Stimulated activated CD4-positive, alpha-beta T cell treated with anti-CD3 and anti-CD28 coated beads, Interleukin-2, amount 100 ng/mL, for 4 hours (primary cell): ENCODE measurements around the gene TAF6L.
"Not testable (repeated sequence)": the region's sequence is repeated elsewhere in the genome, so short reads cannot be mapped to it uniquely, and the experiment has no call there.

Experiments used
- DNase-seq: peaks from one replicate; pipeline ENCODE4 v3.0.0-alpha.2; 2020; ENCODE audit warnings: low read depth

TAF6L gene

DNA sequence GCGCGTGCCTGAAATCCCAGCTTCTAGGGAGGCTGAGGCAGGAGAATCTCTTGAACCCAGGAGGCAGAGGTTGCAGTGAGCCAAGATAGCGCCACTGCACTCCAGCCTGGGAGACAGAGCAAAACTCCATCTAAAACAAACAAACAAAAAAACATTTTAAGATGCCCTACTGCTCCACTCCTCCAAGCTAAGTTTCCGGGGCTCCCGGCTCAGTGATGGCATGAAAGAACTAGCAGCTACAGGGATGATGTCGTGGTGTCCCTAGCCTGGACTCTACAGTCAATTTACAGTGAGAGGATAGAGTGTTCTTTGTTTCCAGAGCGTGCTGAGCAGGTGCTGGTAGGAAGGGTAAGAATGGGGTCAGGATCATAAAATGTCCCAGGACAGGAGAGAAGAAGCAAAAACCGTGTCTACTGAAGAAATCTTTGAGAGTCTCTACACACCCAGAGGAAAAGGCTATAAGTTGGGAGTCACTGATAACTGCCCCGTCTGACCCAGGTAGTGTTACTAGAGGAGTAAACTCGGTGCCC is 16.0 kb upstream of the TAF6L start:
- no peak for DNase-seq

DNA sequence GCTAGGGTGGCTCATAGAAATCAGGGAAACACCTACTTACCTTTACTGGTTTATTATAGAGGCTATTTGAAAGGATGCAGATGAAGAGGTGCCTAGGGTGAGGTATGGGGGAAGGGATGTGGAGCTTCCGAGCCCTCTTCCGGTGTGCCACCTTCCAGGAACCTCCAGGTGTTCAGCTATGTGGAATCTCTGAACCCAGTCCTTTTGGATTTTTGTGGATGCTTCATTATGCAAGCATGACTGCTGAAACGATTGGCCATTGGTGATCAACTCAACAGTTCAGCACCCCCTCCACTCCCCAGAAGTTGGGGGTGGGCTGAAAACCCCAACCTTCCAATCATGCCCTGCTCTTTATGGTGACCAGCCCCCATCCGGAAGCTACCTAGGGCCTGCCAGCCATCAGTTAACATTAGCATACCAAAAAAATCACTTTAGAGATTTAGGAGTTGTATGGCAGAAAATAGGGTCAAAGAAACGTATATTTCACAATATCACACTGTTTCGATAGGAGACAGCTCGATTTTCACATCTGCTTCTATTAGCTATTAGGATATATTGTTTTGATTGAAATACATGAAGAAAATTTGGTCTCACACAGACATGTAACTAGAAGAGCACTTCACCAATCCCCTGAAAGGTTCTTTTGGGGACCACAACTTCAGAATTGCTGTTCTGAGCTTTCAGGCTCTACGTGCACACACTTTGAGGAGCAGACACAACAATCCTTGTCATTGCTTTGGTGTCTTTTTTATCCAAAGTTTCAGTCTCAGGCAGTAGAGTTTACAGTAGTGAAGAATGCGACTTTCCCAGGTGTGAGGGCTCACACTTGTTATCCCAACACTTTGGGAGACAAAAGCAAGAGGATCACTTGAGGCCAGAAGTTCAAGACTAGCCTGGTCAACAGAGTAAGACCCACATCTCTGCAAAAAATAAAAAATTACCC is 13.1 kb upstream of the TAF6L start:
- DNase-seq: no peak

DNA sequence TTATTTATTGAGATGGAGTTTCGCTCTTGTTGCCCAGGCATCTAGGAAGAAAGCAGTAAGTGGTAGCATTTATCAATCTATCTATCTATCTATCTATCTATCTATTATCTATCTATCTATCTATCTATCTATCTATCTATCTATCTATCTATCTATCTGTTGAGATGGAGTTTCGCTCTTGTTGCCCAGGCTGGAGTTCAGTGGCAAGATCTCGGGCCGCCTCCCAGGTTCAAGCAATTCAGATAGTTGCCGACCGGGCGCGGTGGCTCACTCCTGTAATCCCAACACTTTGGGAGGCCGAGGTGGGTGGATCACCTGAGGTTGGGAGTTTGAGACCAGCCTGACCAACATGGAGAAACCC is 10.3 kb upstream of the TAF6L start:
- not testable (repeated sequence) for DNase-seq

DNA sequence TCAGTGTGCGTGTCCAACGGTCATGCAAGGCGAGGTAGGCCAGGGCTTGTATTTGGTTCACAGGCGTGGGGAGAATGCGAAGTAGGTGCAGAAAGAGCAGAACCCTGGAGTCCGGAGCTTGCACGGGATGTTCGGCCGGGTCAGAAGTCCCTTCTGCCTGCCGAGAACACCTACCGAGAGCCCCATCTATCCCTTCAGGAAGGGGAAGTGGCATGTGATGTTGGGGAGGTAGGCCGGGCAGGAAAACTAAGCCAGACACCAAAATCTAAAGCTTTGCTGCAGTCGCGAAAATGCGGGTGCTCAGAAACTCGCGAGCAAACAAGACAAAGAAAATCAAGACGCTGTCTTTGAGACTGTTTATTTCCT is 435 bp upstream of the TAF6L start:
- no peak for DNase-seq

DNA sequence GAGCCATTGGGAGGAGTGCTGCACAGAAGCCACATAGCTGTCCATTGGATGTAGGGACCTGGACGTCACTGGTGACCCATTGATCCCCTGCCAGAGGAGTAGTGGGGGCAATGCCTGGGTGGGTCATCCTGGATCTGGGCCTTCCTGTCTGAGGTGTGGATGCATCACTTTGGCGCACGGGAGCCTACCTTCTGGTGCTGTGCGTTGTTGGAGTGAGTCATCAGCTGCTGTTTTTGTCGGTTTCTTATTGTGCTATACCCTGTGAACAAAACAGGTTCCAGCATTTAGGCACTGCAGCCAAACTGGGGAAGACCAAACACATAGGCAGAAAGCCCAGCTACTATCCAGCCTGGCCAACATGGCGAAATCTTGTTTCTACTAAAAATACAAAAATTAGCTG is 3.2 kb downstream of the TAF6L start:
- no peak for DNase-seq

DNA sequence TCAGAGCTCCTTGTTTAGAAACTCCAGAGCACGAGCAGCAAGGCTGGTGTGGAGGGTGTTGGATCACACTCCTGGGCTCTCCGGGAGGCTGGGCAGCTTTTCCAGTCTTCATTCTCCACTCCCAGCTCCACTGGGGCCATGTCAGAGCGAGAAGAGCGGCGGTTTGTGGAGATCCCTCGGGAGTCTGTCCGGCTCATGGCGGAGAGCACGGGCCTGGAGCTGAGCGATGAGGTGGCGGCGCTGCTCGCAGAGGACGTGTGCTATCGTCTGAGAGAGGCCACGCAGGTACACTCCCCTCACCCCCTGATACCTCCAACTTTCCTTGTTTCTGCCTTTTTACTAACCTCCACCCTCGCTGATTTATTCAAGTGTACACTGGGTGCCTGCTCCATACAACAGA is 4.5 kb downstream of the TAF6L start:
- no peak for DNase-seq

DNA sequence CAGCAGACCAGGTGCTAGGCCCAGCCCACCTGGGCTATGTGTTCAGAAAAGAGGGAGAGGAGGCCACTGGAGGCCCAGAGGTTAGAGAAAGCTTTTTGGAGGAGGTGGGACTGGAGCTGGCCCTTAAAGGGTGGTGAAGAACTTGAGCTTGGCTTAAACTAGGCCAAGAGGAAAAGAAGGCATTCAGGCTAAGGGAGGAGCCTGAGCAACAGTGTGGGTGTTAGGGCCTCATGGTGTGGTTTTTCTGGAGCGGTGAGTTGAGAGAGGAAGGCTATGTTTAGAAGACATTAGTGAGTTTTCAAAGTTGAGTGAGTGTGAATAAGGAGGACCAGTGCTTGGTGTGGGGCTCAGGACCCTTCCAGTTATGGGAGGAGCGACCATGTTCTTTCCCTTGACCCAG is 6.2 kb downstream of the TAF6L start:
- DNase-seq: no peak

DNA sequence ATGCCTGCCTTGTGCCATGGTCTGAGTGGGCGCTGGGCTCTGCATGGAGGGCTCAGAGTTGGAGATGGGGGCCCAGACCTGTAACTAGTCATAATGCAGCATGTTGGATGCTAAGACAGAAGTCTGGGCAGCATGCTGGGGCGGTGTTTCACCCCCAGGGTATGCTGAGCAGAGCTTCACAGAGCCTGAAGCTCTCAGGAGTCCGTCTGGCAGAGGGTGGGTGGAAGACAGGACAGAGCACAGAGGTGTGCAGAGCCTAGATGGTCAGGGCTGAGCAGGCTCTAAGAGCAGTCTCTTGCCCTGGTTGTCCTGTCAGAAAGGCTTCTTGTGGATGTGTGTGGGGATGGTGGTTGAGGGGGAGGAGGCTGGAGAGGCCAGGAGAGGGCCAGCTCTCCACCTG is 7.2 kb downstream of the TAF6L start:
- DNase-seq: no peak

DNA sequence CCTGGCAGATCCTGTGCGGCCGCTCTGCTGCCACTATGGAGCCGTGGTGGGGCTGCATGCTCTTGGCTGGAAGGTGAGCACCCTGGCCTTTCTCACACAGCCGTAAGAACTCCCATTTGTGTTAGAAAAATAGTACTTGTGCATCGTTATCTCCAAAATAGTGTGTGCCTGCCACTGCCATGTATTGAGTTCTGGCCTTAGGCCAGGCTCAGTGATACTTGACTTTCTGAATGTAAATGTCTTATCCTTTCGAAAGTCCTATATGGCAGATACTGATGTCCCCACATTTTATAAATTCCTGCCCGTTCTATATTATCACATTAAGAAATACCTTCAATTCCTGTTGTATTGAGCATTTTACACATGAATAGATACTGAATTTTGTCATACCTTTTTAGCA is 11.6 kb downstream of the TAF6L start:
- no peak for DNase-seq

DNA sequence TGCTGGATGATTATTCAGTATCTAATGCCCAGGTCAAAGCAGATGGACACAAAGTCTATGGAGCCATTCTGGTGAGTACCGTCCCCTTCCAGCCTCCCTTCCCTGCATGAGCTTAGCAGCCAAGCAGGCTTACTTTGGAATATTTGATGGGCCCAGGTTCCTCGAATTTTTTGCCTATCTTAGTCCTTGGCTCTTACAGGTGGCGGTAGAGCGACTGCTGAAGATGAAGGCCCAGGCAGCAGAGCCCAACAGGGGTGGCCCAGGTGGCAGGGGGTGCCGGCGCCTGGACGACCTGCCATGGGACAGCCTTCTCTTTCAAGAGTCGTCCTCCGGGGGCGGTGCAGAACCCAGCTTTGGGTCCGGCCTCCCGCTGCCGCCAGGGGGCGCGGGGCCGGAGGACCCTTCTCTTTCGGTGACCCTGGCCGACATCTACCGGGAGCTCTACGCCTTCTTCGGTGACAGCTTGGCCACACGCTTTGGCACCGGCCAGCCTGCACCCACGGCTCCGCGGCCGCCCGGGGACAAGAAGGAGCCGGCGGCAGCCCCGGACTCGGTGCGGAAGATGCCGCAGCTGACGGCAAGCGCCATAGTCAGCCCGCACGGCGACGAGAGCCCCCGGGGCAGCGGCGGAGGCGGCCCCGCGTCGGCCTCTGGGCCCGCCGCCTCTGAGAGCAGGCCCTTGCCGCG is 15.3 kb downstream of the TAF6L start:
- peak; percentile 73 for DNase-seq

DNA sequence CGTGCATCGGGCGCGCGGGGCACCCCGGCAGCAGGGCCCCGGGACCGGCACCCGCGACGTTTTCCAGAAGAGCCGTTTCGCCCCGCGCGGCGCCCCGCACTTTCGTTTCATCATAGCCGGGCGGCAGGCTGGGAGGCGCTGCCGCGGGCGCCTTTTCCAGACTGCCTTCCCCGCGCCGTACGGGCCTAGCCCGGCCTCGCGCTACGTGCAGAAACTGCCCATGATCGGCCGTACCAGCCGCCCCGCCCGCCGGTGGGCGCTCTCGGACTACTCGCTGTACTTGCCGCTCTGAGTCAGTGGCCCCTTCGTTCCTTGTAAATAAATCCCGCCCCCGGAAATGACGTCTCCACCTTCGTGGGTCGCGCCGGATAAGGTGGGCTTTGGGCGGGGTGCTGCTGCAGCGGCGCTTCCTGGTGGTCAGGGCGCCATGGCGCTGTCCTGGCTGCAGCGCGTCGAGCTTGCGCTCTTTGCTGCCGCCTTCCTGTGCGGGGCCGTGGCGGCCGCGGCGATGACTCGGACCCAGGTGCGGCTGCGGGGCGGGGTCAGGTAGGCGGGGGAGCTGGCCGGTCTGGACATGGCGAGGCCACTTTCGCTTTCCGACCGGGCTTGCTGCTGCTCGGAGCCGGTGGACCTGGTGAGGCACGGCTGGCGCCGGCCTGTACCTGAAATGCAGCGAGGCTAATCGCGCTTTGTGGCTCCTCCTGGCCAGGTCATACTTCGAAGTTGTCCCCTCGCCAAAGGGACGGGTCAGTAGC is 16.0 kb downstream of the TAF6L start, which contains the start of gene TMEM179B:
TSS of gene TMEM179B (plus strand) at position 398 of the 755 bp plus-strand sequence. CDS start at position 428, 30 bp downstream.
- DNase-seq: peak; percentile 97

DNA sequence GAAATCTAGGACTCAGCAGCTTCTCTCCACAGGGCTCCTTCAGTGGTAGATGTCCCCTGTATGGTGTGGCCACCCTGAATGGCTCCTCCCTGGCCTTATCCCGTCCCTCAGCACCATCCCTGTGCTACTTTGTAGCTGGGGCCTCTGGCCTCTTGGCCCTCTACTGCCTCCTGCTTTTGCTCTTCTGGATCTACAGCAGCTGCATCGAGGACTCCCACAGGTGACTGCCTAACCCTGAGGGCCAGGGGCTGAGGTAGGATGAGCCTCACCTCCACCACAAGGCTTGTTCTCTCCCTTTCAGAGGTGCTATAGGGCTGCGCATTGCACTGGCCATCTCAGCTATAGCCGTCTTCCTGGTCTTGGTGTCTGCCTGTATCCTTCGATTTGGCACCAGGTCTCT is 17.8 kb downstream of the TAF6L start:
- DNase-seq: no peak

DNA sequence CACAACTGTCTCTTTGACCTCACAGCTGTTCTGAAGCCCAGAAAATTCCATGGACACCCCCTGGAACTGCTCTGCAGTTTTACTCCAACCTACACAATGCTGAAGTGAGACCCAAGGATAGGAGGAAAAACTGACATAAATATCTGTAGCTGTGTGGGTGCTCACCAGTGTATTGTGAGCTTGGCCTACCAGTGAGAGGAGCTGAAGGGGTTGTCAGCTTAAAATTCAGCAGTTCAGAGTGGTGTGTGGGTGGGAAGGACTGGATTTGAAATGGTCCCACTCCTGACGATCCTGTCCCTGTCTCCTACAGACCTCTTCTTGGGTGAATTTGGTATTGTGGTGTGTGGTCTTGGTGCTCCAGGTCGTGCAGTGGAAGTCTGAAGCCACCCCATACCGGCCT is 18.4 kb downstream of the TAF6L start:
- no peak for DNase-seq

DNA sequence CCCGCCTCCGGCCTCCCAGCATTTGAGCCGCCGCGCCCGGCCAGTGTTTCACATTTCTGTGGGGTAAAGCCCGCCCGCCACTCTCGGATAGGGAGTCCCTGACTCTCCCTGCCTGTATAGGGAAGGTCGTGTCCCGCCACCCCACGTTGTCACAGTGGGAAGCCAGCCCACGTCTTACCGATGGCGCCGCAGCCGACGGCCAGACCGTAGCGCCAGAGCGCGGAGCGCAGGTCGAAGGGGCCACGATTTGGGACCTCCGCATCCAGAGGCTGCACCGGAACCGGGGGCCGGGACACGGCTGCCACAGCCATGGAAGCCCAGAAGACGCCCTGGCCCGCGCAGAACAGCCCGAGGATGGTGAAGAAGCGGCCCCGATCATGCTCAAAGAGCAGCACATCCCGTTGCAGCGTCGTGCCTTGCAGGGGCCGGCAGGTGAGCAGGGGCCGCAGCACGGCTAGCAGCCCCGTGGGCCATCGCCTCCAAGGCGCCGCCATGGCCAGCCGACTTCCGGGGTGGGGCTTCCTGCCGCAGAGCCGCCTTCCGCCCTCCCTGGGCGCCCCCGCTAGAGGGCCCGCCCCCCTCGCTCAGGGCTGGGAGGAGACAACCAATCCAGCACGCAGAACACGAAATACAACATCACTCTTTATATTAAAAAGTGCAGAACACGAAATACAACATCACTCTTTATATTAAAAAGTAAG is 20.5 kb downstream of the TAF6L start, which contains the start of gene TMEM223:
TSS of gene TMEM223 (minus strand) at position 506 of the 701 bp plus-strand sequence. CDS start at position 494, 12 bp downstream.
- peak; percentile 84 for DNase-seq

DNA sequence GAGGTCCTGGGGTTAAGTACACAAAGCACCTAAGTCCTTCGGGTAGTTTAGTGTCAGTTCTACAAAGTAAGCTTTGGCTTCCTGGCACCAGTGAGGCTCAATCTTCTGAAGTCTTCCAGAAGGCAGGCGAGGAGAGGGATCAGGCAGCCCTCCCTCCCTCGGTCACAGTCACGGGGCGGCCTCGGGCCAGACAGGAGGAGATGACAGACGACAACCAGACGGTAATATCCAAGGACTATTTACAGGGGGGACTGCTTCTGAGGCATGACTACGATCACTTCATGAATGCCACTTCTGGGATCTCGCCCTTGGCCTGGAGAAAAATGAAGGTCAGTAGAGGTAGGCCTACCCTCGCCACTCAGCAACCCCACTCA is 21.0 kb downstream of the TAF6L start:
- DNase-seq: no peak

DNA sequence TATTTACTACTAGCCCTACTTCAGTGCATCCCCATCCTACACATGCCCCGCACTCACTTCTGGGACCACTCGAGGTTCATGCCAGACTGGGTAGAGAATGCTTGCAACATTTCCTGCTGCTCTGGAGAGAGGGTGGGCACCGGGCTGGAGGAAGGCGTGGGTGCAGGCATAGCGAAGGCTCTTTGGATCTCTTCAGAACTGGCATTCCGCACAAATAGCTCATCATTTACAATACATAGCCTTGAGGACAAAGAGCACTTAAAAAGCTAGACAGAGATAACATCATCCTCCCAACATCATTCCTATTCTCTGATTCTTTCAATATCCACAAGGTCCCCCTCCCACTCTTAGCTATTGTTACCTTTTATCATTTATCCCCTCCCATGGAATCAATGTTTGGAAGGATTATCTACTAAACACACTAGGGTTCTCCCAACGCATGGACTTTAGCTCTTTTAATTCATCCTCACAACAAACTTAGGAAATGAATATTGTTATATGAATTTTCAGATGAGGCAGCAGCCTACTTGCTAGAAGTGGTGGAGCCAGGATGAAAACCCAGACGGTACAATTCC is 23.1 kb downstream of the TAF6L start:
- DNase-seq: no peak

DNA sequence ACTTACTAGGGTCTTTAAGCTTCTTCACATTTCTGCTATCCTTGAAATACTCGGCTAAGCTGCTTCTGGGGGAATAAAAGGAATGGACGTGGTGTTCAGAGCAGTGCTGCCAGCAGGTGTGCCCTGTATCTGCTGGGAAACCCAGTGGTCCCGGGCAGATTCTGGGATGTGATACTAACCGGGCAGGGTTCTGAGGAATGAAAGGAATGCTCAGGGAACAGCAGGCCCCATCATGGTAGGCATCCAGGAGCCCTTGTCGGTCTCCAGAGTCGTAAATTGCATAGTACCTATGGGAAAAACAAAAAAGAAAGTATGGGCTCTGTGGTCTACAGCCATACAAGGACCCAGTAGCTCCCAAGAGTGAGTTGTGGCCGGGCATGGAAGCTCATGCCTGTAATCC is 25.1 kb downstream of the TAF6L start:
- DNase-seq: no peak

DNA sequence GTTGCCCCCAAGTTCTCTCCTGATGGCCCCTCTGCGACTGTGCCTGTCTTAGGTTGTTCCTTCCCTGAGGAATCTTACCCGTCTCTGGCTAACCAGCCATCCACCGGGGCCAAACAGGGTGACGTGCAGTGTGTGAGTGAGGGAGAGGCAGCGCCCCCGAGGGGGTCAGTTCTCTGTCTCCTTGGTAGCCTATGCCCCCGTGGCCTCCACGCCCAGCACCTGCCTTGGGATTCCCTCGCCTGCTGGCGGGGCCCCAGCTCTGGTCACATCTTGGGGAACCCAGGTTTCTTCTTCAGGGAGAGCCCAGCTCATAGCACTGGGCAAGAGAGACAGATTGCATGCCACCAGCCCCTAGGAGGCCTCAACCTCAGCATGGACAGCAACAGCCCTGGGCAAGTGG is 28.3 kb downstream of the TAF6L start:
- no peak for DNase-seq

DNA sequence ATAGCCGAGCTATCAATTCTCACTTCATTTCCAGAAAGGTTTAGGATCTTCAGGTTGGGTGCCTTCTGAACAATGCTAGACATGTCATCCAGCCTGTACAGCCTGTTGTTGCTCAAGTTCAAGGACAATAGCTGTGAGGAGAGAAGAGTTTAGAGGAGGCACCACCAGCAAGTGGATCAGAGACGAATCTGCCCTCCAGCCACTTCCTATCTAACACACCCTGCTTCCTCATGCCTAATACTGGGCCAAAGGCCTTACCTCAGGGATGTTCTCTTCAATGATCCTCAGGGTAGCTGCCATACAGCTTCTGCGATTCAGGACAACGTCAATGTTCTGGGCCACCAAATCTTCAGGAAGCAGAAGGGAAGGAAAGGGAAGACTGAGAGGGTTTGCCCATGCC is 29.9 kb downstream of the TAF6L start:
- no peak for DNase-seq

DNA sequence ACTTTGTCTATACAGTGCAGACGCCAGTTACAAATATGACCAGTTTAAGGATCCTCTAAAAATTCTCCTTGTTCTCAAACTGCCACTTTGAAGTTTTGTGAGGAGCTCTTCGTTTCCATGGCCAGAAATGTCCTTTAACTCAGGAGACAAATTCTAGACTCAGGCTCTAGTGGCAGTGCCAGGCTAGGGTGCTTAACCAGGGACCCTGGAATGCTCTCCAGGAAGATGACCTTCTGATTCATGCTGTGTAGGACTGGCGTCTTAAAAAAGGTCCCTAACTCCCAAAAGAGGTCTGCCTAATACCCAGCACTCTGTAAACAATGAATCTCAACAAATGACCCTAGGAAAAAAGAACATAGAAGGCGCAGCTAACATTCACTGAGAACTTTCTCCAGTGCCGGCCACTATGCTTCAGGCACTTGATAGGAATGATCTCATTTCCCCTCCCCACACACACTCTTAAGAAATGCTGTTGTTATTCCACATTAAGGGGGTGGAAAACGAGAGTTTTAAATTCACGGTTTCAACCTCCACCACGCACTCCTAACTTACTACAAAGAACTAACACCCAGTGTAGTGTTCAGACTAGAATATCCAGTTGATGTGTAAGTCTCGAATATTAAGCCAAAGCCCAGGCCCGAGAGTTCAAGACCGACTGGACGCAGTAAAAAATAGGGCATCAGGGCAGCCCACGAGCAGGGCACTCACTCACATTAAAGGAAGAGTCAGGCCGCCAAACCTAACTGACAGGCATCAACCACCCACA is 33.3 kb downstream of the TAF6L start:
- no peak for DNase-seq
